LNCaP clone FGC (cell line): ENCODE results near the gene CTSW.

Experiments used
- DNase-seq: peaks from one replicate; pipeline ENCODE4 v3.0.0-alpha.2; 2011; ENCODE audit warnings: low read depth
- H3K4me3 ChIP-seq: 2 replicates; pipeline ENCODE4 v1.5.1; 2011; ENCODE audit warnings: mild to moderate bottlenecking, low read depth, low read length, control low read depth
- TF ChIP-seq, protein P1 (sequence below): IDR thresholded peaks from 2 replicates; pipeline ENCODE4 v1.5.1; 2012; ENCODE audit warnings: mild to moderate bottlenecking; ENCODE audit not compliant: control insufficient read depth, insufficient read depth; ENCODE audit errors: extremely low read depth

Gene CTSW

GRCh38 chr11:65870307-65870658, 9.4 kb upstream of the CTSW start:
- no peak for DNase-seq
- H3K4me3 ChIP-seq = no peak overlapping the region
- TF ChIP-seq, protein P1, sequence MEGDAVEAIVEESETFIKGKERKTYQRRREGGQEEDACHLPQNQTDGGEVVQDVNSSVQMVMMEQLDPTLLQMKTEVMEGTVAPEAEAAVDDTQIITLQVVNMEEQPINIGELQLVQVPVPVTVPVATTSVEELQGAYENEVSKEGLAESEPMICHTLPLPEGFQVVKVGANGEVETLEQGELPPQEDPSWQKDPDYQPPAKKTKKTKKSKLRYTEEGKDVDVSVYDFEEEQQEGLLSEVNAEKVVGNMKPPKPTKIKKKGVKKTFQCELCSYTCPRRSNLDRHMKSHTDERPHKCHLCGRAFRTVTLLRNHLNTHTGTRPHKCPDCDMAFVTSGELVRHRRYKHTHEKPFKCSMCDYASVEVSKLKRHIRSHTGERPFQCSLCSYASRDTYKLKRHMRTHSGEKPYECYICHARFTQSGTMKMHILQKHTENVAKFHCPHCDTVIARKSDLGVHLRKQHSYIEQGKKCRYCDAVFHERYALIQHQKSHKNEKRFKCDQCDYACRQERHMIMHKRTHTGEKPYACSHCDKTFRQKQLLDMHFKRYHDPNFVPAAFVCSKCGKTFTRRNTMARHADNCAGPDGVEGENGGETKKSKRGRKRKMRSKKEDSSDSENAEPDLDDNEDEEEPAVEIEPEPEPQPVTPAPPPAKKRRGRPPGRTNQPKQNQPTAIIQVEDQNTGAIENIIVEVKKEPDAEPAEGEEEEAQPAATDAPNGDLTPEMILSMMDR = no peak

- no peak for DNase-seq
- H3K4me3 ChIP-seq = no peak overlapping the region
- TF ChIP-seq, protein P1 = no peak
These were observed 8.6 kb upstream of the CTSW start for GRCh38 chr11:65870706-65871681.

- TF ChIP-seq, protein P1 = no peak
- no peak overlapping the region for H3K4me3 ChIP-seq
- no peak for DNase-seq
These were observed 7.7 kb upstream of the CTSW start for GRCh38 chr11:65871811-65872548.

GRCh38 chr11:65872586-65873317, 6.9 kb upstream of the CTSW start, which contains the start of gene EFEMP2:
EFEMP2 (minus strand) TSS chr11:65872800; CDS start chr11:65872354, 446 bp downstream.
- TF ChIP-seq, protein P1 = no peak
- no peak for DNase-seq
- peak within 1 kb of the TSS; percentile 52 for H3K4me3 ChIP-seq

GRCh38 chr11:65873318-65874156, 6.1 kb upstream of the CTSW start:
- peak overlapping the region; percentile 52 for H3K4me3 ChIP-seq
- TF ChIP-seq, protein P1 = no peak
- DNase-seq = no peak

GRCh38 chr11:65880027-65880426, 390 bp downstream of the CTSW start:
- H3K4me3 ChIP-seq = no peak overlapping the region
- TF ChIP-seq, protein P1 = no peak
- DNase-seq = no peak
